Measurements from ENCODE around the gene CKAP2L.

The CKAP2L gene

GRCh38 chr2:112811276-112811831 lies 46.9 kb upstream of the CKAP2L start:
- DNase-seq (ENCODE audit: low read depth) = no peak
- no peak overlapping the region for H3K4me3 ChIP-seq (ENCODE audit: low read depth, low read length)
- TF ChIP-seq MYC (IDR thresholded peaks at IDR 0.05; ENCODE audit: low read depth, low read length) (no peak), CTCF (IDR thresholded peaks at IDR 0.05; ENCODE audit: low read depth, low read length) (no peak), POLR2A (IDR thresholded peaks at IDR 0.05; ENCODE audit: extremely low read depth, insufficient read length) (no peak)

GRCh38 chr2:112809112-112809511 lies 44.7 kb upstream of the CKAP2L start:
- DNase-seq (ENCODE audit: low read depth) = no peak
- no peak for TF ChIP-seq MAX (IDR thresholded peaks at IDR 0.05; ENCODE audit: low read depth, low read length)
- TF ChIP-seq CTCF (IDR thresholded peaks at IDR 0.05; ENCODE audit: low read depth, low read length) = no peak
- no peak for TF ChIP-seq MYC (IDR thresholded peaks at IDR 0.05; ENCODE audit: low read depth, low read length)
- no peak for TF ChIP-seq POLR2A (IDR thresholded peaks at IDR 0.05; ENCODE audit: extremely low read depth, insufficient read length)
- no peak overlapping the region for H3K4me3 ChIP-seq (ENCODE audit: low read depth, low read length)

- no peak for DNase-seq (ENCODE audit: low read depth)
- no peak overlapping the region for H3K4me3 ChIP-seq (ENCODE audit: low read depth, low read length)
- no peak for TF ChIP-seq MAX (IDR thresholded peaks at IDR 0.05; ENCODE audit: low read depth, low read length)
- TF ChIP-seq MYC (IDR thresholded peaks at IDR 0.05; ENCODE audit: low read depth, low read length) = no peak
- no peak for TF ChIP-seq POLR2A (IDR thresholded peaks at IDR 0.05; ENCODE audit: extremely low read depth, insufficient read length)
- TF ChIP-seq CTCF (IDR thresholded peaks at IDR 0.05; ENCODE audit: low read depth, low read length) = no peak
These were observed 42.9 kb upstream of the CKAP2L start for GRCh38 chr2:112807233-112807807.

GRCh38 chr2:112805542-112805941 lies 41.1 kb upstream of the CKAP2L start:
- TF ChIP-seq CTCF (IDR thresholded peaks at IDR 0.05; ENCODE audit: low read depth, low read length) (no peak), MYC (IDR thresholded peaks at IDR 0.05; ENCODE audit: low read depth, low read length) (no peak)
- no peak for DNase-seq (ENCODE audit: low read depth)
- H3K4me3 ChIP-seq (ENCODE audit: low read depth, low read length) = no peak overlapping the region

- DNase-seq (ENCODE audit: low read depth) = no peak
- no peak overlapping the region for H3K4me3 ChIP-seq (ENCODE audit: low read depth, low read length)
- TF ChIP-seq MYC (IDR thresholded peaks at IDR 0.05; ENCODE audit: low read depth, low read length) (no peak), POLR2A (IDR thresholded peaks at IDR 0.05; ENCODE audit: extremely low read depth, insufficient read length) (no peak)
These were observed 39.5 kb upstream of the CKAP2L start for GRCh38 chr2:112803691-112804521.

- TF ChIP-seq CTCF (IDR thresholded peaks at IDR 0.05; ENCODE audit: low read depth, low read length) (no peak), MYC (IDR thresholded peaks at IDR 0.05; ENCODE audit: low read depth, low read length) (no peak), MAX (IDR thresholded peaks at IDR 0.05; ENCODE audit: low read depth, low read length) (no peak), POLR2A (IDR thresholded peaks at IDR 0.05; ENCODE audit: extremely low read depth, insufficient read length) (no peak)
- H3K4me3 ChIP-seq (ENCODE audit: low read depth, low read length) = no peak overlapping the region
- DNase-seq (ENCODE audit: low read depth) = no peak
These were observed 36.6 kb upstream of the CKAP2L start for GRCh38 chr2:112800881-112801583.

All from NB4 (cell line).